T47D (cell line): ENCODE data around the gene RPL35.
"Not testable (repeated sequence)": the region's sequence is repeated elsewhere in the genome, so short reads cannot be mapped to it uniquely, and the experiment has no call there.

ENCODE experiments used
- DNase-seq, 2 experiments: peaks; one replicate each; pipeline versions ENCODE4 v3.0.0 to v3.0.0-alpha.2; 2011 to 2012; ENCODE audit warnings: low read depth in 1 of 2, low spot score in 1 of 2
- JUND ChIP-seq: IDR thresholded peaks from 2 replicates; pipeline ENCODE4 v1.6.1; 2012; ENCODE audit warnings: low read depth
- in situ Hi-C: cut with HindIII; loops from 2 replicates; pipeline ENCODE4 v1.10.0; 2016; ENCODE audit warnings: low sequenced_read_pairs, low pct_unique_long_range_greater_than_20kb

The RPL35 gene

DNA sequence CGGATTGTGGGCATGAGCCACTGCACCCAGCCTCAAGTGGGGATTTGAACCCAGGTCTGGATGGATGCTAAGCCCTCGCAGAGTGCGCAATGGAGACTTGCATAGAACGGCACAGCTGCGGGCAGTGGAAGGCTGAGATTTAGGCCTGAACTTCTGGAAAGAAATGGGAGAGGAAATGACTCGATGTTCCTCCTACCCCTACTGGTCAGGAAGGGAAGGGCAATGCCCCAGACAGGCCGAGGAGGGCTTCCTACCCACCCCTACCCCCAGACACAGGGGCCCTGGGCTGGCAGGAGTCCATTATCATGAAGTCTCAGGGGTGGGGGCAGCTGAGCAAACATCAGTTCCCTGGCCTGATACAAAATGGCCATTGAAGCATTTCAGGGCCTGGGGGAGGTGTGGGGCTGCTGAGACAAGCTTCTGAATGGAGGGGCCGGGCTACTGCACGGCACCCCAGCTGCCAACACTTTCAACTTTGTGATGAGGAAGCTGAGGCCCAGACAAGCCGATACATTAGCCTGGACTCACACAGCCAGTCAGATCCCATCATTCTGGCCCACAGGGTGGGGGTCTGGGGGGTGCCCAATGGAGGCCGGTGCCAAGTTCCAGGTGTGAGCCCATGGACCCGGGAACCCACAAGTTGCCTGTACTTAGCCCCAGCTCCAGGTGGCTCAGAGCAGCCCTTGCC lies 22.0 kb downstream of the RPL35 start:
- DNase-seq = peak in 1 of 2 experiments; percentile 47
- in situ Hi-C loops = no loop called here
- TF ChIP-seq JUND = no peak

DNA sequence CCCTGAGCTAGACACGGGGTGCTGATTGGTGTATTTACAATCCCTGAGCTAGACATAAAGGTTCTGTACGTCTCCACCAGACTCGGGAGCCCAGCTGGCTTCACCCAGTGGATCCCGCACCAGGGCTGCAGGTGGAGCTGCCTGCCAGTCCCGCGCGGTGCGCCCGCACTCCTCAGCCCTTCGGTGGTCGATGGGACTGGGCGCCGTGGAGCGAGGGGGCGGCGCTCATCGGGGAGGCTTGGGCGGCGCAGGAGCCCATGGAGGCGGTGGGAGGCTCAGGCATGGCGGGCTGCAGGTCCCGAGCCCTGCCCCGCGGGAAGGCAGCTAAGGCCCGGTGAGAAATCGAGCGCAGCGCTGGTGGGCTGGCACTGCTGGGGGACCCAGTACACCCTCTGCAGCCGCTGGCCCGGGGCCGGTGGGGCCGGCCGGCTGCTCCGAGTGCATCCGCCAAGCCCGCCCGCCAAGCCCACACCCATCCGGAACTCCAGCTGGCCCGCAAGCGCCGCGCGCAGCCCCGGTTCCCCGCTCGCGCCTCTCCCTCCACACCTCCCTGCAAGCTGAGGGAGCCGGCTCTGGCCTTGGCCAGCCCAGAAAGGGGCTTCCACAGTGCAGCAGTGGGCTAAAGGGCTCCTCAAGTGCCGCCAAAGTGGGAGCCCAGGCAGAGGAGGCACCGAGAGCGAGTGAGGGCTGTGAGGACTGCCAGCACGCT lies 23.0 kb downstream of the RPL35 start:
- DNase-seq, in situ Hi-C loops: not testable (repeated sequence)

DNA sequence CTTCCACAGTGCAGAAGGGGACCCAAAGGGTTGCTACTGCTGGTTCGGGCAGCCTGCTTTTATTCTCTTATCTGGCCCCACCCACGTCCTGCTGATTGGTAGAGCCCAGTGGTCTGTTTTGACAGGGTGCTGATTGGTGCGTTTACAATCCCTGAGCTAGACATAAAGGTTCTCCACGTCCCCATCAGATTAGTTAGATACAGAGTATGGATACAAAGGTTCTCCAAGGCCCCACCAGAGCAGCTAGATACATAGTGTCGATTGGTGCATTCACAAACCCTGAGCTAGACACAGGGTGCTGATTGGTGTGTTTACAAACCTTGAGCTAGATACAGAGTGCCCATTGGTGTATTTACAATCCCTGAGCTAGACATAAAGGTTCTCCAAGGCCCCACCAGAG lies 23.6 kb downstream of the RPL35 start:
- DNase-seq, in situ Hi-C loops: not testable (repeated sequence)

DNA sequence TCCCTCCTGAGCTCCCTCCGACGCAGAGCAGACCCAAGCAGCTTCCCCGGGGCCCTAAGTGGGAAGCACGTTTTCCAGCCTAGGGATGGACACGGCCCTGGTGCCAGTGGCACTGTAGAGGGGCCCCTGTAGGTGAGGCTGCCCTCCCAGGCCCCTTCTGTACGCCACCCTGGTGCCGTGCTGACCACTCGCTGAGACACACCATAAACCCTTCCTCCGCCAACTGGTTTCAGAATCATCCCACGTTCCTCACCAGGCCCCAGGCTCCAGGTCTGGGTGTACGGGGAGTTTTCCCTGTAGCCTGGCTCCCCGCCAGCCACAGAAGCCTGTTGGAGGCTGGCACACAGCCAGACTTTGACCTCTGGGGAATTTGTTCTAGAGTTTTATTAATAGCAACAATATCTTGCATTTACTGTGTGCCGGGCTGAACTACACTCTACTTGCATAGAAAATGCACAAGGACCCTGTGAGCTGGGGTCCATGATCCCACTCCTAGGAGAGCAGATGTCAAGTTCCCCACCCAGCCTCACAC lies 26.7 kb downstream of the RPL35 start:
- no peak for TF ChIP-seq JUND
- DNase-seq = peak in 1 of 2 experiments; percentile 54
- in situ Hi-C loops = no loop called here

DNA sequence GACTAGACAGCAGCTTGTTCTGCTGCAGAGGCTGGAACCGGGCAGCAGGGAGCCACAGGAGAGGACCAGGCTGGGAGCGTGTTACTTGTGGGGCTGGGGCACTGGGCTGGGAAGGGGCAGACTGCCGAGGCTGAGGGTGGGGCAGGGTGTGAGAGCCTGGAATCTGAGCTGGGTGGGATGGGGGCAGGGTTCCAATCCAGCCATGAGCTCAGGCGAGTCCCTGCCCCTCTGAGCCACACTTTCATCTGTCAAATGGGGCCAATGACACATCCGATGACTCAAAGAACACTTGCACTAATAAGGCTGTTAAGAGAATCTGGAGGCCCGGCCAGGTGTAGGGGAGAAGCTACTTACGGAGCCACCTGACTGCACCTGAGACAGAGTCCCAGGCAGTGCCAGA lies 27.2 kb downstream of the RPL35 start:
- no peak for TF ChIP-seq JUND
- in situ Hi-C loops = no loop called here
- DNase-seq = no peak

DNA sequence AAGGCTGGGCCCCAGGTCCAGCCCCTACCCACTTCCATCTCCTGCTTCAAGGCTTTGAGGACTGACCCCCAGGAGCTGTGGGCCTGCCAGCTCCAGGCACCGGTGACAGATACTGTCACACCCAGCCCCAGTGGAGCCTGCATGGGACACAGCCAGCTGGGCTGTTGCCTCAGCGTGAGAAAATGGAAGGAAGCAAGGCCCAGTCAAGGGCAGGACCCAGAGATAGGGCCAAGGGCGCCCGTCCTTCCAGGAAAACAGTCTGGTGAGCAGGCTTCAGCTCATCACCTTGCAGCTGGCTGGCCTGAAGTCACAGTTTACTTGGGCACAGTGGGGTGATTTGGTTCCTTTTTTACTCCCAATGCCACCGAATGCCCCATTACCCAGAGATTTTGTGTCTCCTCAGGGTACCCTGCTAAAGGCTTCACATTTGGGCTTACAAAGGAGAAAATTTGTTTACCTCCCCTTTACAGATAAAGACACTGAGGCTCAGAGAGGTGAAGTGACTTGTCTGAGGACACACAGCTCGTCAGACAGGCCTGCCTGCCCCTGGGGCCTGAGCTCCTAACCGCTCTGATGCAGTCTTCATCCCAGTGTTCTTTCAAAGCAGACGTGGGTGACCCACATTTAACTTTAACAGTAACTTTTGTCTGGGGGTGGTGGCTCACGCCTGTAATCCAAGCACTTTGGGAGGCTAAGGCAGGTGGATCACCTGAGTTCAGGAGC lies 30.0 kb downstream of the RPL35 start:
- no peak for TF ChIP-seq JUND
- in situ Hi-C loops = no loop called here
- no peak for DNase-seq

DNA sequence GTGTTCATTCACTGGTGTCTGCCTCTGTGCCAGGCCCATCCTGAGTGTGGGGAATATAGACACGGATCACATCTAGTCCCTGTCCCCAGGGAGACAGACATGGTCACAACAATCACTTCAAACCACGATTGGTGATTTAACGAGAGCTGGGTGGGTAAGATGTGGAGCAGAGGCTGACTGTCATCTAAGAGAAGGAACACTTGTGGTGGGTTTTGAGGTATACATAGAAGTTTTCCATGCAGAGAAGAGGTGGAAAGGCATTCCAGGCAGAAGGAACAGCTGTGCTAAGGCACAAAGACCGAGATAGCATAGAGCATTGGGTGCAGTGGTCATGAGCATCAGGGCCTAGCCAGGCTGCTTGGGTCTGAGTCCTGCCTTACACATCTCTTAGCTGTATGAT lies 31.2 kb downstream of the RPL35 start:
- no peak for DNase-seq
- in situ Hi-C loops = no loop called here
- TF ChIP-seq JUND = no peak

DNA sequence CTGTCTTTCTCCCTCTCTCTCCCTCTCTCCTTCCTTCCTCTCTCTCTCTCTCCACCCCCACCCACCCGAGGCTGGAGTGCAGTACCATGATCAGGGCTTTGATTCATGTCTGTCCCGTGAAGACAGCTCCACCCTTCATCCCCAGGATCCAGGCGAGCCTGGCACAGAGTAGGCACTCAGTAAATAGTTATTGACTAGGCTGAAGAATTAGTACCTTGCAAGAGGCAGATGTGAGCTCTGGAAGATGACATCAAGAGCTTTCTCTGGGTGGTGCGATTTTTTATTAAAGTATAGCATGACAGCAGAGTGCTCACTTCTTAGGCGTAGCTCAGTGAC lies 32.5 kb downstream of the RPL35 start:
- no peak for DNase-seq
- in situ Hi-C loops = no loop called here
- TF ChIP-seq JUND = no peak

DNA sequence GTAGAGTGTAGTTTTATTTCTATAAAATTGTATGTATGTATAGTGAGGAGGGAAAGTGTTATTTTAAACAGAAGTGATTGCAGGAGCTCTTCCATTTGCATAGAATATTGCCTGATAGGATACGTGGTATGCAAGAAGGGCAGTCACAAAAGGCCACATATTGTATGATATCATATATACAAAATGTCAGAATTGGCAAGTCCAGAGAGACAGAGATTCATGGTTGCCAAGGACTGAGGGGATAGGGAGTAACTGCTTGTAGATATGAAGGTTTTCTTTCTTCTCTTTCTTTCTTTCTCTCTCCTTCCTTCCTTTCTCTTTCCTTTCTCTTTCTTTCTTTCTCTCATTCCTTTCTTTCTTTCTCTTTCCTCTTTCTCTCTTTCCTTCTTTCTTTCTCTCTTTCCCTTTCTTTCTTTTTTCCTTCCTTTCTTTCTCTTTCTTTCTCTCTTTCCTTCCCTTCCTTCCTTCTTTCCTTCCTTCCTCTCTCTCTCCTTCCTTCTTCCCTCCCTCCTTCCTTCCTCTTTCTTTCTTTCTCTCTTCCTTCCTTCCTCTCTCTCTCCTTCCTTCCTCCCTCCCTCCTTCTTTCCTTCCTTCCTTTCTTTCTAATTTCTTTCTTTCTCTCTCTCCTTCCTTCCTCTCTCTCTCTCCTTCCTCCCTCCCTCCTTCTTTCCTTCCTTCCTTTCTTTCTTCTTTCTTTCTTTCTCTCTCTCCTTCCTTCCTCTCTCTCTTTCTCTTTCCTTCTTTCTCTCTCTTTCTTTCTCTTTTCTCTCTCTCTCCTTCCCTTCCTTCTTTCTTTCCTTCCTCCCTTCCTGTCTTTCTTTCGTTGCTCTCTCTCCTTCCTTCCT lies 33.0 kb downstream of the RPL35 start:
- no peak for DNase-seq
- in situ Hi-C loops = no loop called here
- TF ChIP-seq JUND = no peak

DNA sequence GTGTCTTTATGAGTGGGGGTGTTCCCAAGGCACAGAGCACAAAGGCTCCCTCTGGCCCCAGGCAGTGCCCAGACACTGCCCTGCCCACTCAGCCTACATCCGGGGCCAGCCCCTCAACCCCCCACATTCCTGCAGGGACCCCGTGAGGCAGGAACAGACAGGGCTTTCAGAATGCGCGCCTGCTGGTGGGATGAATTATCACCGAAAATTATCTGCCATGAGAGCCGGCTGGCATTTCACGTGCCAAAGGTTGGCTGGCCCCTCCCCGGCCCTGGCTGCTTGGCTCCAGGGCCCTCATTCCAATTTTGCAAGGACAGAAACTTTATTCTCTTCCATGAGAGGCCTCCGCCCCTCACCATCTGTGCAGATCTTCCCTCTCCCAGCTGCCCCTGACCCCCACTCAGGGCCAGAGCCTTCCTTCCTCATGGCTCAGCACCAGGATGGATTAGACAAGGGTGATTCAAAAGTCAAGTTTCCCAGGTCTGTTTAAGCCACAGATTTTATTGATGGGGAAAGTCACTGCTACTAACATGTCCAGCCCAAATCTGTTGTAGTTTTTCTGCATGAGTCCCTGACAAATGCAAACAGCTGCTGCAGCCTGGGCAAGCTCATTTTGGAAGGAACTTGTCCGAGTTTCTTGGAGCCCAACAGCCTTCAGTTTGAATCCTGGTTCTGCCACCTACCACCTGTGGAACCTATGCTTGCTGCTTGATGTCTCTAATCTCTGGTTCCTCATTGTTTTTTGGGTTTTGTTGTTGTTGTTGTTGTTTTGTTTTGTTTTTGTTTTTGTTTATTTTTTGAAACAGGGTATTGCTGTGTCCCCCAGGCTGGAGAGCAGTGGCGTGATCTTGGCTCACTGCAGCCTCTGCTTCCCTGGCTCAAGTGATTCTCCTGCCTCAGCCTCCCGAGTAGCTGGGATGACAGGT lies 40.8 kb downstream of the RPL35 start:
- no peak for DNase-seq
- no peak for TF ChIP-seq JUND
- in situ Hi-C loops = no loop called here

DNA sequence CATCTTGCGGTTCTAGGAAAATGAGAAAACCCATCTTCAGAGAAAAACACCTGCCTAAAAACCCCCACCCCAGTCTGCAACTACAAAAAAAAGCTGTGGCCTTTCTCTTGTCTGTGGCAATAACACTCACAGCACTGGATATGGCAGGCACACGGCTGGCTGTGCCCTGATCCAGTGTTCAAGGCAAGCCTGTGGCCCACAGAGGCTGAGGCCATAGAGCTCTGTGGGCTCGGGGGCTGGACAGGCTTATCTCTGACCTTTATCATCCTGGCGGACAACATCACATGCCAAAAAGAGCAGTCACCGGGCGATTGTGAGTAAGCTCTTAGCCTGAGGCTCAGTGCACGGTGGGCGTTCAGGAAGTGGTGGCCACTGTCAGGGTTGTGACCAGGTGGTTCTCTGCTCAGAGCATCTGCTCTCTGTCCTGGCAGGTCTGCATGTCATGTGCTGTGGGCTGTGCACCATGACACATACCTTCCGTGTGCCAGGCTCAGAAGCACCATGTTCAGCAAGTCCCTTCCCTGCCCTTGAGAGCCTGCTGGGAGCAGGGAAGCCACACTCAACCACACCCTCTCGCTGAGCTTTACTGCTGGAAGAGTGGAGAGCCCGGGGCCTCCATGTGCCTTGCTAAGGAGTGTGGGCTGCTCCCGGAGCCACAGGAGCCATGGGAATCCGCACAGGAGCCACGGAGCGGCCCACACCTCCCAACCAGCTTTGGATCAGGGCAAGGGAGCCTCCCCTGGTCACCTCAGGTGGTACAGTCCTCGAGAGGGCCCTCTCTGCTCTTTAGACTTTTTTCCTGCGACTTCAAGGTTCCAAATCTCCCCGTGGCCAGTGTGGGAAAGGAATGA lies 43.1 kb downstream of the RPL35 start:
- in situ Hi-C loops = no loop called here
- peak in 1 of 2 experiments; percentile 36 for DNase-seq
- TF ChIP-seq JUND = no peak
